GM12874 (cell line): Measurements from ENCODE around the gene ADCY7.

Experiments used
- CTCF ChIP-seq: IDR thresholded peaks from 2 replicates; pipeline ENCODE4 v1.5.1; 2011; ENCODE audit warnings: low read depth, mild to moderate bottlenecking, control low read depth, low read length, moderate library complexity; ENCODE audit not compliant: insufficient read depth

Gene ADCY7

GRCh38 chr16:50329446-50330189 lies 63.3 kb downstream of the ADCY7 start:
- no peak for TF ChIP-seq CTCF

GRCh38 chr16:50331570-50331969 lies 65.2 kb downstream of the ADCY7 start:
- no peak for TF ChIP-seq CTCF

- no peak for TF ChIP-seq CTCF
Measured at GRCh38 chr16:50332599-50332998, 66.2 kb downstream of the ADCY7 start.

- no peak for TF ChIP-seq CTCF
Measured at GRCh38 chr16:50334106-50334975, 68.0 kb downstream of the ADCY7 start.

GRCh38 chr16:50335196-50335958 lies 69.0 kb downstream of the ADCY7 start:
- no peak for TF ChIP-seq CTCF

GRCh38 chr16:50336884-50337283 lies 70.5 kb downstream of the ADCY7 start:
- no peak for TF ChIP-seq CTCF
